NCI-H2171 treated with DMSO at 0.1 percent for 48 hours (cell line): ENCODE measurements around the gene AFF1.

Experiments
- DNase-seq: peaks from one replicate; lab custom pipeline; 2025; lab: John Stamatoyannopoulos, UW

AFF1 gene

GRCh38 chr4:86955888-86956451, 21.2 kb downstream of the AFF1 start:
- DNase-seq = no peak

- no peak for DNase-seq
These were observed 22.4 kb downstream of the AFF1 start for GRCh38 chr4:86957215-86957614.

GRCh38 chr4:86959588-86960500, 25.0 kb downstream of the AFF1 start:
- no peak for DNase-seq

GRCh38 chr4:86960557-86960961, 25.7 kb downstream of the AFF1 start:
- no peak for DNase-seq

- DNase-seq = no peak
These were observed 26.3 kb downstream of the AFF1 start for GRCh38 chr4:86961116-86961515.

- DNase-seq = peak; percentile 19
These were observed 26.9 kb downstream of the AFF1 start for GRCh38 chr4:86961605-86962295.

GRCh38 chr4:86963697-86964096, 28.9 kb downstream of the AFF1 start:
- DNase-seq = no peak

- no peak for DNase-seq
These were observed 30.5 kb downstream of the AFF1 start for GRCh38 chr4:86965019-86965976.

- no peak for DNase-seq
These were observed 32.3 kb downstream of the AFF1 start for GRCh38 chr4:86967073-86967472.

GRCh38 chr4:86967798-86968197, 33.0 kb downstream of the AFF1 start:
- no peak for DNase-seq

- DNase-seq = no peak
These were observed 33.7 kb downstream of the AFF1 start for GRCh38 chr4:86968547-86968946.

GRCh38 chr4:86970447-86971354, 35.9 kb downstream of the AFF1 start:
- DNase-seq = no peak

GRCh38 chr4:86971355-86971683, 36.5 kb downstream of the AFF1 start:
- DNase-seq = no peak

- no peak for DNase-seq
These were observed 38.2 kb downstream of the AFF1 start for GRCh38 chr4:86972997-86973396.

GRCh38 chr4:86973668-86974067, 38.9 kb downstream of the AFF1 start:
- no peak for DNase-seq

GRCh38 chr4:86974551-86974994, 39.8 kb downstream of the AFF1 start:
- DNase-seq = no peak

- no peak for DNase-seq
These were observed 41.1 kb downstream of the AFF1 start for GRCh38 chr4:86975927-86976326.

GRCh38 chr4:86976801-86977485, 42.1 kb downstream of the AFF1 start:
- DNase-seq = no peak

- no peak for DNase-seq
These were observed 42.9 kb downstream of the AFF1 start for GRCh38 chr4:86977621-86978184.

GRCh38 chr4:86978709-86979108, 43.9 kb downstream of the AFF1 start:
- no peak for DNase-seq
